H1 (cell line): ENCODE results near the gene NCF4. TPM values are rescaled to one million over a fixed set of nuclear protein-coding genes. Genes with fewer than 3 reads are reported as not detected.

Experiments used
- CTCF ChIA-PET: fragments of 300-600 bp; sonication (Branson Sonifier 250); formaldehyde crosslinking; loops from one replicate; lab custom pipeline; 2021; ENCODE audit not compliant: partially characterized antibody; lab: Charles Lee
- POLR2A ChIA-PET: fragments of 300-600 bp; sonication (Branson Sonifier 250); formaldehyde crosslinking; loops from one replicate; lab custom pipeline; 2021; ENCODE audit warnings: inconsistent platforms; ENCODE audit not compliant: partially characterized antibody; lab: Charles Lee
- DNase-seq, 2 experiments: peaks; one replicate each; pipeline versions ENCODE4 v3.0.0 to v3.0.0-alpha.2; 2010 to 2022; ENCODE audit warnings: low spot score in 2 of 2, low read depth in 1 of 2, mixed read lengths in 1 of 2
- FAIRE-seq: peaks from 2 replicates; lab custom pipeline; 2011; peaks lifted over from hg19 to GRCh38; lab: Jason Lieb, UNC
- H2AFZ ChIP-seq: 2 replicates; pipeline ENCODE4 v1.8.1; 2012; ENCODE audit warnings: low read length, inconsistent platforms
- H2AK5ac ChIP-seq: 2 replicates; pipeline ENCODE4 v1.6.1; 2013; ENCODE audit warnings: low read depth, low read length
- H2BK120ac ChIP-seq: replicated peaks from 2 replicates; pipeline ENCODE3; 2013; ENCODE audit warnings: low read depth, low read length, inconsistent platforms
- H2BK12ac ChIP-seq: 2 replicates; pipeline ENCODE4 v1.6.1; 2013; ENCODE audit warnings: low read depth, low read length
- H2BK15ac ChIP-seq: 2 replicates; pipeline ENCODE4 v1.6.1; 2013; ENCODE audit warnings: low read length
- H2BK20ac ChIP-seq: 2 replicates; pipeline ENCODE4 v1.6.1; 2013; ENCODE audit warnings: low read length
- H2BK5ac ChIP-seq: 2 replicates; pipeline ENCODE4 v1.6.1; 2013; ENCODE audit warnings: low read depth, low read length
- H3K14ac ChIP-seq: 2 replicates; pipeline ENCODE4 v1.6.1; 2013; ENCODE audit warnings: inconsistent platforms; ENCODE audit not compliant: insufficient read length
- H3K18ac ChIP-seq: 2 replicates; pipeline ENCODE4 v1.6.1; 2013; ENCODE audit warnings: low read length; ENCODE audit errors: extremely low read depth
- H3K23ac ChIP-seq: 2 replicates; pipeline ENCODE4 v1.6.1; 2013; ENCODE audit warnings: inconsistent platforms; ENCODE audit not compliant: insufficient read length
- H3K23me2 ChIP-seq: 2 replicates; pipeline ENCODE4 v1.6.1; 2013; ENCODE audit warnings: low read depth, low read length
- H3K27ac ChIP-seq: 2 replicates; pipeline ENCODE4 v1.6.1; 2011; ENCODE audit warnings: low read depth, low read length, inconsistent platforms
- H3K27me3 ChIP-seq, 4 experiments: replicated peaks in 1 of 4; 1 replicate in 1 of 4; 2 replicates in 3 of 4; pipeline versions ENCODE4 v1.6.1 to v1.8.1; 2011 to 2013; ENCODE audit warnings: low read length in 3 of 4, mild to moderate bottlenecking in 3 of 4, inconsistent platforms in 2 of 4, mixed read lengths in 2 of 4, moderate library complexity in 1 of 4; ENCODE audit not compliant: control insufficient read depth in 3 of 4, insufficient read depth in 3 of 4; ENCODE audit errors: extremely low read depth in 1 of 4
- H3K36me3 ChIP-seq, 4 experiments: 2 replicates each; pipeline versions ENCODE4 v1.6.1 to v1.8.1; 2011 to 2013; ENCODE audit warnings: mild to moderate bottlenecking in 4 of 4, low read length in 3 of 4, moderate library complexity in 2 of 4, control low read depth in 1 of 4, inconsistent platforms in 1 of 4; ENCODE audit not compliant: insufficient read depth in 4 of 4, control insufficient read depth in 2 of 4
- H3K4ac ChIP-seq: replicated peaks from 2 replicates; pipeline ENCODE3; 2013; ENCODE audit warnings: low read length, low read depth, mixed read lengths, inconsistent platforms; ENCODE audit not compliant: insufficient read length
- H3K4me1 ChIP-seq, 4 experiments: replicated peaks in 1 of 4; 1 replicate in 1 of 4; 2 replicates in 3 of 4; pipeline versions ENCODE4 v1.6.1 to v1.8.1; 2011 to 2013; ENCODE audit warnings: low read length in 3 of 4, inconsistent platforms in 2 of 4, mixed read lengths in 1 of 4; ENCODE audit not compliant: insufficient read depth in 4 of 4, control insufficient read depth in 3 of 4
- H3K4me2 ChIP-seq, 2 experiments: 2 replicates each; pipeline versions ENCODE4 v1.6.1 to v1.8.1; 2011 to 2013; ENCODE audit warnings: low read depth in 2 of 2, low read length in 2 of 2, control low read depth in 1 of 2, inconsistent platforms in 1 of 2, mild to moderate bottlenecking in 1 of 2; ENCODE audit not compliant: insufficient read depth in 1 of 2
- H3K4me3 ChIP-seq, 4 experiments: fragments of 200-600, 300-600 bp in 1 of 4; sonication (generic), shearing (Covaris generic), sonication (Bioruptor Twin) in 1 of 4; 2 replicates each; pipeline versions ENCODE4 v1.5.1 to v1.8.1; 2011 to 2016; ENCODE audit warnings: low read length in 4 of 4, low read depth in 3 of 4, control low read depth in 2 of 4, inconsistent platforms in 2 of 4, mild to moderate bottlenecking in 2 of 4, mixed read lengths in 1 of 4, moderate library complexity in 1 of 4; ENCODE audit not compliant: insufficient read depth in 2 of 4; ENCODE audit errors: extremely low read depth in 1 of 4
- H3K56ac ChIP-seq: replicated peaks from 2 replicates; pipeline ENCODE3; 2013; ENCODE audit warnings: low read depth, mild to moderate bottlenecking, mixed read lengths, low read length, inconsistent platforms; ENCODE audit not compliant: insufficient read length
- H3K79me1 ChIP-seq: 2 replicates; pipeline ENCODE4 v1.6.1; 2013; ENCODE audit warnings: low read depth, low read length, control low read depth
- H3K79me2 ChIP-seq, 2 experiments: 2 replicates each; pipeline versions ENCODE4 v1.6.1 to v1.8.1; 2012 to 2013; ENCODE audit warnings: low read length in 2 of 2, mild to moderate bottlenecking in 2 of 2, inconsistent platforms in 1 of 2; ENCODE audit not compliant: insufficient read depth in 2 of 2, control insufficient read depth in 1 of 2
- H3K9ac ChIP-seq, 4 experiments: replicated peaks in 1 of 4; 1 replicate in 1 of 4; 2 replicates in 3 of 4; pipeline versions ENCODE4 v1.6.1 to v1.8.1; 2011 to 2013; ENCODE audit warnings: low read depth in 3 of 4, low read length in 3 of 4, control low read depth in 2 of 4, mild to moderate bottlenecking in 2 of 4, moderate library complexity in 2 of 4, inconsistent platforms in 1 of 4; ENCODE audit errors: extremely low read depth in 1 of 4
- H3K9me3 ChIP-seq, 2 experiments: 2 replicates each; pipeline versions ENCODE4 v1.6.1 to v1.8.1; 2012 to 2013; ENCODE audit warnings: mild to moderate bottlenecking in 2 of 2, moderate library complexity in 2 of 2, control low read depth in 1 of 2, inconsistent platforms in 1 of 2, low read depth in 1 of 2, low read length in 1 of 2, mixed read lengths in 1 of 2; ENCODE audit not compliant: insufficient read depth in 2 of 2
- H4K20me1 ChIP-seq, 2 experiments: replicated peaks in 1 of 2; 2 replicates each; pipeline versions ENCODE3 to v1.8.1; 2011 to 2013; ENCODE audit warnings: inconsistent platforms in 2 of 2, low read length in 2 of 2, mild to moderate bottlenecking in 1 of 2; ENCODE audit not compliant: insufficient read depth in 2 of 2, control insufficient read depth in 1 of 2
- H4K5ac ChIP-seq: 2 replicates; pipeline ENCODE4 v1.6.1; 2013; ENCODE audit warnings: low read length, low read depth, mixed read lengths, inconsistent platforms; ENCODE audit not compliant: insufficient read length
- H4K8ac ChIP-seq: 2 replicates; pipeline ENCODE4 v1.8.0; 2013; ENCODE audit warnings: mild to moderate bottlenecking, moderate library complexity, low read length, inconsistent platforms; ENCODE audit not compliant: insufficient read depth; ENCODE audit errors: extremely low read depth
- H4K91ac ChIP-seq: replicated peaks from 2 replicates; pipeline ENCODE3; 2013; ENCODE audit warnings: low read length, mixed read lengths, inconsistent platforms; ENCODE audit not compliant: insufficient read length
- BACH1 ChIP-seq: IDR thresholded peaks from 2 replicates; pipeline ENCODE4 v1.6.1; 2012; ENCODE audit warnings: low read length, improper control_type of control experiment
- BCL11A ChIP-seq, 2 experiments: IDR thresholded peaks; one replicate each; pipeline ENCODE4 v1.6.1; 2011; ENCODE audit warnings: low read depth in 2 of 2, low read length in 2 of 2, mild to moderate bottlenecking in 2 of 2
- BRCA1 ChIP-seq: IDR thresholded peaks from 2 replicates; pipeline ENCODE4 v1.6.1; 2012; ENCODE audit warnings: low read depth, low read length, improper control_type of control experiment
- CREB1 ChIP-seq: IDR thresholded peaks from 2 replicates; pipeline ENCODE4 v1.6.1; 2012; ENCODE audit warnings: inconsistent platforms
- EP300 ChIP-seq, 2 experiments: IDR thresholded peaks; 1 replicate in 1 of 2; 2 replicates in 1 of 2; pipeline ENCODE4 v1.6.1; 2011 to 2012; ENCODE audit warnings: low read depth in 2 of 2, low read length in 2 of 2, mild to moderate bottlenecking in 2 of 2, borderline replicate concordance in 1 of 2, inconsistent platforms in 1 of 2, moderate library complexity in 1 of 2
- EZH2 ChIP-seq: fragments of 200-600 bp; sonication (generic); IDR thresholded peaks from 2 replicates; pipeline ENCODE4 v1.7.1; 2012; ENCODE audit warnings: low read depth, mild to moderate bottlenecking, moderate library complexity, low read length, inconsistent platforms; ENCODE audit not compliant: severe bottlenecking
- KDM1A ChIP-seq: fragments of 200-600, 300-600 bp; sonication (generic); IDR thresholded peaks from 2 replicates; pipeline ENCODE4 v1.7.1; 2016; ENCODE audit warnings: mild to moderate bottlenecking, low read length, borderline replicate concordance
- NANOG ChIP-seq: IDR thresholded peaks from 2 replicates; pipeline ENCODE4 v1.6.1; 2011; ENCODE audit warnings: low read length, low read depth, mild to moderate bottlenecking, inconsistent platforms; ENCODE audit not compliant: insufficient read depth, poor library complexity, severe bottlenecking
- POLR2A ChIP-seq, 2 experiments: IDR thresholded peaks; 1 replicate in 1 of 2; 2 replicates in 1 of 2; pipeline ENCODE4 v1.6.1; 2011; ENCODE audit warnings: low read depth in 2 of 2, low read length in 2 of 2, mild to moderate bottlenecking in 2 of 2; ENCODE audit errors: control extremely low read depth in 1 of 2
- RAD21 ChIP-seq, 2 experiments: IDR thresholded peaks in 1 of 2; conservative IDR thresholded peaks in 1 of 2; 2 replicates each; pipeline ENCODE4 v1.6.1; 2011; ENCODE audit warnings: low read depth in 2 of 2, low read length in 2 of 2, improper control_type of control experiment in 1 of 2, inconsistent platforms in 1 of 2, mild to moderate bottlenecking in 1 of 2, moderate library complexity in 1 of 2
- RNF2 ChIP-seq: fragments of 200-900, 300-1000 bp; sonication (generic); IDR thresholded peaks from 2 replicates; pipeline ENCODE4 v1.7.1; 2016; ENCODE audit warnings: borderline replicate concordance, low read depth, mild to moderate bottlenecking, antibody characterized with exemption, low read length; ENCODE audit not compliant: poor library complexity, severe bottlenecking; ENCODE audit errors: missing control alignments
- SP2 ChIP-seq: IDR thresholded peaks from 2 replicates; pipeline ENCODE4 v1.6.1; 2012; ENCODE audit warnings: mild to moderate bottlenecking, low read length, inconsistent platforms
- WGBS, 2 experiments: shearing (Covaris generic) in 1 of 2; methylation state at CpG; one replicate each; pipeline versions ENCODE4 v1.1.6 to v1.1.7; 2013 to 2015; ENCODE audit warnings: low lambda C conversion rate in 2 of 2, mixed read lengths in 2 of 2, inconsistent platforms in 1 of 2, low coverage in 1 of 2, missing lambda C conversion rate in 1 of 2; ENCODE audit not compliant: insufficient replicate concordance in 2 of 2, insufficient coverage in 1 of 2, insufficient read length in 1 of 2; ENCODE audit errors: extremely low coverage in 1 of 2, missing lambda C conversion rate in 1 of 2; 5-methylcytosine and 5-hydroxymethylcytosine counted together
- polyA plus RNA-seq, 7 experiments: library from polyadenylated mRNA; depleted of rRNA in 3 of 7; stranded (reverse) in 5 of 7; unstranded in 2 of 7; fragments of >200 nt in 5 of 7; fragments of 200-250 nt in 2 of 7; gene quantifications; 1 replicate in 5 of 7; 2 replicates in 1 of 7; 4 replicates in 1 of 7; pipeline versions ENCODE4 v1.2.1 to v1.2.3, GENCODE V29; 2011 to 2013; ENCODE audit warnings: missing spikeins in 2 of 7, mixed read lengths in 2 of 7
- total RNA-seq: library from RNA; stranded (reverse); fragmentation: NEBNext Ultra II Directional; extraction: Animal tissue kit (Norgen Biotek cat#: 25700); gene quantifications from 2 replicates; pipeline ENCODE4 v1.2.1, GENCODE V29; 2021

The NCF4 gene
- total and polyA plus RNA-seq, 2 of the 8 experiments (the other 6 are each of a cell fraction or from before 2014, with no cell fraction given), result 0.20 TPM; not detected in 1

DNA sequence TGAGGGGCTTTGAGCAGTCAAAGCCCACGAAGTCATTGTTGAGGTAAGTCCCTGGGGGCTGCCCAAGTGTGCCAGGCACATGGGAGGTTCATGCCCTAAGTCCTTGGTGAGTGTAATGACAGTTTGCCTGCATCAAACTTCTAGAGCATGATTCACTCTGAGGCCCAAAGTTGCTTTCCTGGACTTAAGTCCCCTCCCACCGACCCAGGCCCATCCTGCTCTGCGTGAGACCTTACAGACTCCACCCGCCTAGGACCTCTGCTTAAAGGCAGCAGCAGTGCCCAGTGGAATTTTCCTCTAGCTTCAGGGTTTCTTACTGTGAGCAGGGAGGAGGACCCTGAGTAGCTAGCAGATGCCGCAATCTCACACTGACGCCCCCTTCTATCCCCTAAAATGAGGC is 38.2 kb upstream of the NCF4 start:
- Histone ChIP-seq H3K56ac (no peak overlapping the region), H3K27me3 (peaks cover 2 to 14% (median 12%) of the 10 kb centered on the region in 4 experiments), H3K27ac (no peak overlapping the region), H3K23me2 (peaks cover 10% of the 10 kb centered on the region; the same call in 1 of the 2 replicates), H3K9ac (no peak overlapping the region), H3K4ac (no peak overlapping the region), H3K79me1 (no peaks in the 10 kb centered on the region), H2AK5ac (peak overlapping the region; percentile 66), H3K4me1 (peaks cover 0 to 13% (median 8%) of the 10 kb centered on the region in 4 experiments; a peak in 6 of 7 replicates), H3K36me3 (no peaks in the 10 kb centered on the region), H4K91ac (no peak overlapping the region), H4K20me1 (peaks cover 0 to 6% of the 10 kb centered on the region in 2 experiments), H3K4me3 (no peak overlapping the region), H3K18ac (no peak overlapping the region), H2BK15ac (no peak overlapping the region), H3K9me3 (no peaks in the 10 kb centered on the region), H2BK5ac (0 out of 2 replicates have a peak overlapping the region, but pooled peaks have one; percentile 49), H2BK12ac (peak overlapping the region; percentile 82; the same call in 1 of the 2 replicates), H3K14ac (no peak overlapping the region), H3K23ac (no peak overlapping the region), H3K4me2 (peak overlapping the region in 1 of 2 experiments; percentile 34; a peak in 1 of 4 replicates), H4K5ac (no peak overlapping the region), H3K79me2 (no peaks in the 10 kb centered on the region), H4K8ac (no peak overlapping the region), H2BK120ac (no peak overlapping the region), H2BK20ac (0 out of 2 replicates have a peak overlapping the region, but pooled peaks have one; percentile 56), H2AFZ (peak overlapping the region; percentile 71; the same call in 1 of the 2 replicates)
- DNase-seq (no peak), FAIRE-seq (no peak)
- ChIA-PET CTCF (interaction anchor here (0.6 to 1.6 kb wide), 5 partner anchors 14 to 49 kb away, joined by 3 to 9 read pairs (median 3); no protein-coding TSS in a partner anchor), POLR2A (interaction anchor here (0.5 kb wide), 1 partner anchor 153 kb away, joined by 4 read pairs; no protein-coding TSS in a partner anchor)
- 71% methylated on average over 6 of the region's 6 CpGs; no CpG with 5 or more reads in 1 of the 2 experiments for WGBS, 2 experiments
- no peak for TF ChIP-seq CREB1
- no peak for TF ChIP-seq BACH1
- TF ChIP-seq BRCA1, result no peak
- no peak for TF ChIP-seq KDM1A
- TF ChIP-seq SP2, result no peak
- no peak for TF ChIP-seq RAD21 (IDR thresholded peaks at IDR 0.05 in 1 of 2, conservative IDR thresholded peaks at IDR 0.05 in 1 of 2; ENCODE audit: low read depth in 2 of 2, low read length in 2 of 2)
- no peak for TF ChIP-seq BCL11A (IDR thresholded peaks at IDR 0.05; ENCODE audit: low read depth in 2 of 2, low read length in 2 of 2)
- no peak for TF ChIP-seq EP300 (IDR thresholded peaks at IDR 0.05; ENCODE audit: borderline replicate concordance in 1 of 2, low read depth in 2 of 2, low read length in 2 of 2)
- TF ChIP-seq EZH2, result no peak
- TF ChIP-seq NANOG, result no peak
- no peak for TF ChIP-seq RNF2
- no peak for TF ChIP-seq POLR2A (IDR thresholded peaks at IDR 0.05; ENCODE audit: control extremely low read depth in 1 of 2, low read depth in 2 of 2, low read length in 2 of 2)
